Ecto neural progenitor cell (in vitro differentiated cells): ENCODE measurements around the gene TNS3.
A peak's percentile ranks its signal among the peaks of the same experiment; 100 is the strongest.

Experiments
- DNase-seq: peaks from one replicate; pipeline ENCODE4 v3.0.0-alpha.2; 2018; ENCODE audit warnings: low spot score

Gene TNS3

GRCh38 chr7:47581438-47581803 lies 490 bp downstream of the TNS3 start:
- peak; percentile 68 for DNase-seq

GRCh38 chr7:47580811-47581331 lies 1.0 kb downstream of the TNS3 start:
- DNase-seq, result peak; percentile 61

GRCh38 chr7:47580175-47580706 lies 1.7 kb downstream of the TNS3 start:
- no peak for DNase-seq

- no peak for DNase-seq
Observed at GRCh38 chr7:47579458-47579857, 2.5 kb downstream of the TNS3 start.

GRCh38 chr7:47578579-47579270 lies 3.2 kb downstream of the TNS3 start:
- DNase-seq, result no peak

GRCh38 chr7:47577321-47577919 lies 4.5 kb downstream of the TNS3 start:
- no peak for DNase-seq

GRCh38 chr7:47576866-47577306 lies 5.0 kb downstream of the TNS3 start:
- no peak for DNase-seq

- no peak for DNase-seq
Observed at GRCh38 chr7:47576031-47576865, 5.7 kb downstream of the TNS3 start.

- no peak for DNase-seq
Observed at GRCh38 chr7:47574482-47575329, 7.2 kb downstream of the TNS3 start.

GRCh38 chr7:47573758-47574481 lies 8.0 kb downstream of the TNS3 start:
- DNase-seq, result no peak

- no peak for DNase-seq
Observed at GRCh38 chr7:47572939-47573757, 8.8 kb downstream of the TNS3 start.

- DNase-seq, result no peak
Observed at GRCh38 chr7:47572094-47572445, 9.8 kb downstream of the TNS3 start.

- no peak for DNase-seq
Observed at GRCh38 chr7:47571331-47572093, 10.4 kb downstream of the TNS3 start.

- DNase-seq, result no peak
Observed at GRCh38 chr7:47570649-47571050, 11.3 kb downstream of the TNS3 start.

- no peak for DNase-seq
Observed at GRCh38 chr7:47568547-47568946, 13.4 kb downstream of the TNS3 start.

- no peak for DNase-seq
Observed at GRCh38 chr7:47568056-47568455, 13.9 kb downstream of the TNS3 start.

- no peak for DNase-seq
Observed at GRCh38 chr7:47565640-47566250, 16.2 kb downstream of the TNS3 start.

GRCh38 chr7:47563521-47563920 lies 18.4 kb downstream of the TNS3 start:
- no peak for DNase-seq
